K562 treated with DMSO at 1 percent for 4 hours (cell line): ENCODE data around the gene AS3MT. TPM values are rescaled to one million over a fixed set of nuclear protein-coding genes. Genes with fewer than 3 reads are reported as not detected.

Source experiments
- total RNA-seq: library from RNA; unstranded; fragments of 300-600 nt; gene quantifications from 2 replicates; pipeline ENCODE4 v1.2.3, GENCODE V29; 2022; ENCODE audit not compliant: insufficient read depth

AS3MT gene, protein sequence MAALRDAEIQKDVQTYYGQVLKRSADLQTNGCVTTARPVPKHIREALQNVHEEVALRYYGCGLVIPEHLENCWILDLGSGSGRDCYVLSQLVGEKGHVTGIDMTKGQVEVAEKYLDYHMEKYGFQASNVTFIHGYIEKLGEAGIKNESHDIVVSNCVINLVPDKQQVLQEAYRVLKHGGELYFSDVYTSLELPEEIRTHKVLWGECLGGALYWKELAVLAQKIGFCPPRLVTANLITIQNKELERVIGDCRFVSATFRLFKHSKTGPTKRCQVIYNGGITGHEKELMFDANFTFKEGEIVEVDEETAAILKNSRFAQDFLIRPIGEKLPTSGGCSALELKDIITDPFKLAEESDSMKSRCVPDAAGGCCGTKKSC
- total RNA-seq = 0.70 and 0.84 TPM in 2 replicates

DNA sequence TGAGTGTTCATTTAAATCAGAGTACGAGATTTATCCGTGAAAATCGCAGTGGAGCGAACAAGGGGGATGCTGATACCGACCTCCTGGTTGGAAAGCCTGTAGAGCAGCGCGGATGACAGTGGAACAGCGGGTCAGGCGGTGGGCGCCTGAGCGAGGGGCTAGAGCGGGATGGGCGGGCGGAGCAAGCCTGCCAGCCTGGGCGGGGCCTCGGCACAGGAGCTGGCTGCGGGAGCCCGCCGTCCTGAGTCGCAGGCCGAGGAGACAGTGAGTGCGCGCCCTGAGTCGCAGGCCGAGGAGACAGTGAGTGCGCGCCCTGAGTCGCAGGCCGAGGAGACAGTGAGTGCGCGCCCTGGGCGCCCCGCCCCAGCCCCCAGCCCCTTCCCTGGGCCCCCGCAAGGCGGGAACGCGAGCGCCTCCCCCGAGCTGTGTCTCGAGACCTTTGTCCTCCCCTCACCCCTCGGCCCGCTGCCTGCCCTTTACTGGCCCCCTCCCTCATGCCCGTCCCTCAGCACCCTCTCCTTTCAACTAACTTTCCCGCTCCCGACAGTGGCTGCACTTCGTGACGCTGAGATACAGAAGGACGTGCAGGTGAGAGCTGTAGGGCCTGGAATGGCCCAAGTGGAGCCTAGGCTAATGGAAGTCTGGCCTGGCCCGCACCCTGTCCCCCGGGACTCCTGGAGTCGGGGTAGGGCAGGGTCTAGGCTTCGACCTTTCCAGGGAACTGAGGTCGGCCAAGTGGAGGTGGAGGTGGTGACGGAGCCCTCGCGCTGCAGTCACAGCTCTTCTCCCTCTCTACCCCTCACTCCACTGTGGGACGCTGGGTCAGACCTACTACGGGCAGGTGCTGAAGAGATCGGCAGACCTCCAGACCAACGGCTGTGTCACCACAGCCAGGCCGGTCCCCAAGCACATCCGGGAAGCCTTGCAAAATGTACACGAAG, at the start of gene AS3MT:
Gene AS3MT (plus strand): TSS at position 213 of the 941 bp plus-strand sequence. CDS start 123 bp downstream, at position 336.

DNA sequence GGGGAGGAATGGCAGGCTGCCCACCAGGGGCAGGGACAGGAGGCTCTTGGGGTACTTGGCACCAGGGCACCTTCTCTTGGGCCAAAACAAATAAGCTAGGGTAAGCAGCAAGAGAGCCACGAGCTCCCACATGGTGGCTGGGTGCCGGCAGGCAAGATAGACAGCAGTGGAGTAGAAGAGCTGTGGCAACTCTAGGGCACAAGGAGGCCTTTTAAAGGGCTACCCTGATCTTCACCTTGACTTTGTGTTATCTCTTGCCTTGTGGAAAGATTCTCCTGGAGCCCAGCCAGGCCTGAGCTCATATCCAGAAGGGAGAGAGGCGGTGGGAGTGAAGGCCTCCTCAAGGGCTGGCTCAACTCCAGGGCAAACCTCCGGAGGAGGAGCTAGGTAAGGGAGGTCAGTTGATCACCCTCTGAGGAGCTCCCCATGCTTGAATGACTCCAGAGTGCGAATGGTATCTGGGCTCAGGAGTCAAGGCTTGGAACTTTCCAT, 32.0 kb upstream of the AS3MT start, which contains the start of gene CYP17A1:
Gene CYP17A1 (minus strand): TSS at position 184 of the 492 bp plus-strand sequence. CDS start 52 bp downstream, at position 132.

DNA sequence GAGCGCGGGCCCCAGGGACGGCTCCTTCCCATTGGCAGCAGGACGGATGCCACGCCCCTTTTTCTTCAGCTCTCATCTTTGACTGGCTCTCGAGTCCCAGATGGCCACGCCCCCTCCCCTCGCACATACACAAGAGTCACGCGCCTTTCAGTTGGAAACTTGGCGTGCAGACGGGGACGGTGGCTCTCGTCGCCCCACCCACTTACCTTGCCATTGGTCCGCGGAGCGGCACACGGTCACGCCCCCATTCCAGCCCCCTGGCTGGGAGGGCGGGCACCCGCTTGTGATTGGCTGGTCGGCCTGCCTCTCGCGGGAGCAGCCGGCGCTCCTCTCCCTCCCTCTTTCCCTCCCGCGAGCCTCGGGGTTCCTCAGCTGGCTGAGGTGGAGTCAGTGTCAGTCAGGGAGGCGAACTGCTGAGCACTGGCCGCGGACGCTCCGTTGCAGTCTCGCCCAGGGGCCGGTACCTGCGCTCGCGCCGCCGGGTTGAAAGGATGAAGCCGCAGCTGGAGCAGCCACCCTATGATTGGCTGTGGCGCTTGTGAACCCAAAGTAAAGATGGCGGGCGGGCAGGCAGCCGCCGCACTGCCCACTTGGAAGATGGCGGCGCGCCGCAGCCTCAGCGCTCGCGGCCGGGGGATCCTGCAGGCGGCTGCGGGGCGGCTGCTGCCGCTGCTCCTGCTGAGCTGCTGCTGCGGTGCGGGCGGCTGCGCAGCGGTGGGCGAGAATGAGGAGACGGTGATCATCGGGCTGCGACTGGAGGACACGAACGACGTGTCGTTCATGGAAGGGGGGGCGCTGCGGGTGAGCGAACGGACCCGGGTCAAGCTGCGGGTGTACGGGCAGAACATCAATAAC, 48.9 kb downstream of the AS3MT start, which contains the start of gene CNNM2:
Gene CNNM2 (plus strand): TSS at position 333 of the 855 bp plus-strand sequence. CDS start 187 bp downstream, at position 520.

Other genes with a start within 250 kb of the AS3MT start
- gene TRIM8, start 225.0 kb upstream of the AS3MT start, total RNA-seq = 16.8 and 18.5 TPM in 2 replicates
- 3.8 and 4.1 TPM in 2 replicates for gene ARL3, start 155.1 kb upstream of the AS3MT start, total RNA-seq
- 2.2 and 3.3 TPM in 2 replicates for gene SFXN2, start 154.8 kb upstream of the AS3MT start, total RNA-seq
- 19.5 and 21.1 TPM in 2 replicates for gene WBP1L, start 125.5 kb upstream of the AS3MT start, total RNA-seq
- not detected in 2 replicates for gene CYP17A1, start 32.1 kb upstream of the AS3MT start, total RNA-seq
- gene BORCS7, start 15.2 kb upstream of the AS3MT start, total RNA-seq = 3.6 and 5.2 TPM in 2 replicates
- gene CNNM2, start 48.8 kb downstream of the AS3MT start, total RNA-seq = 3.8 and 7.7 TPM in 2 replicates